Measurements from ENCODE around the gene GULP1. TPM values are rescaled to one million over a fixed set of nuclear protein-coding genes. Genes with fewer than 3 reads are reported as not detected.
A peak's percentile ranks its signal among the peaks of the same experiment; 100 is the strongest.

Gene GULP1
- total RNA-seq, 1 experiment from 2014 or later: 75.1 TPM

DNA sequence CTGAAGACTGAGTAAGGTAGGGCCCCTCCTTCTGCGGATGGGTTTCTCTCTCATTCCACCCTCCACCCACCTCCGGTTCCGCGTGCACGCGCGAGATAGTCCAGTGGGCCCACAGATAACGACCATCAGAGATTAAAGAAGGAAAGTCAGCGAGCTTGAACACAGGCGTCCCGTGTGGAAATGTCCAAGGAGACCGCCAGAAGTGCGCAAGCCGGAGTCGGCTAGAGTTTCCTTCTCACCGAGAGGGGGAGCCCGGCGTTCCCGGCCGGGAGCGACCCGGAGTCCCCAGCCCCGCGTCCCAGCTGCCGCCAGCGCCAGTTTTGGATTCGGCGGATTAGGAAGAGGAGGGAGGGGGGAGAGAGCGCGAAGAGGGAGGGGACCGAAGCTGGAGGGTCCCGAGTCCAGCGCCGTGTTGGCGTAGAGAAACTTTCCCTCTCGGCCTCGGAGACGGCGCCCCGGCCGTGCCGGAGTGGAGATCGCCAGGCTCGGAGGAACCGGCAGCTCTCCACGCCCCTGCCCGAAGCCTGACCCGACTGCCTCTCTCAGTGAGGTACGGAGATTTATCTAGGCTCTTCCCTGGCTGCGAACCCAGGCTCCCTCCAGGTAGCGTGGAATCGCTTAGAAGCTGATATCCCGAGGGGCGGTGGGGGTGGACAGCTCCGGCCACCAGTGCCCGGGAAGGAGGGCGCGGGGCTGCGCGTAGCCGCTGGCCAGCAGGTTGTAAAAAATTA, at the start of gene GULP1 (continued):
- TF ChIP-seq AR (CRISPR knock-in tag; IDR thresholded peaks at IDR 0.05) (no peak), CREB1 (CRISPR knock-in tag; IDR thresholded peaks at IDR 0.05) (0 out of 2 replicates have a peak, but pooled peaks have one; percentile 16), MAX (CRISPR knock-in tag; IDR thresholded peaks at IDR 0.05) (0 out of 2 replicates have a peak, but pooled peaks have one; percentile 68), ZNF396 (CRISPR knock-in tag; IDR thresholded peaks at IDR 0.05; ENCODE audit: borderline replicate concordance) (no peak), JUN (CRISPR knock-in tag; IDR thresholded peaks at IDR 0.05) (no peak), ZNF416 (CRISPR knock-in tag; IDR thresholded peaks at IDR 0.05) (no peak), MXD4 (CRISPR knock-in tag; IDR thresholded peaks at IDR 0.05; ENCODE audit: borderline replicate concordance) (no peak)
- TF ChIP-seq, protein P1, sequence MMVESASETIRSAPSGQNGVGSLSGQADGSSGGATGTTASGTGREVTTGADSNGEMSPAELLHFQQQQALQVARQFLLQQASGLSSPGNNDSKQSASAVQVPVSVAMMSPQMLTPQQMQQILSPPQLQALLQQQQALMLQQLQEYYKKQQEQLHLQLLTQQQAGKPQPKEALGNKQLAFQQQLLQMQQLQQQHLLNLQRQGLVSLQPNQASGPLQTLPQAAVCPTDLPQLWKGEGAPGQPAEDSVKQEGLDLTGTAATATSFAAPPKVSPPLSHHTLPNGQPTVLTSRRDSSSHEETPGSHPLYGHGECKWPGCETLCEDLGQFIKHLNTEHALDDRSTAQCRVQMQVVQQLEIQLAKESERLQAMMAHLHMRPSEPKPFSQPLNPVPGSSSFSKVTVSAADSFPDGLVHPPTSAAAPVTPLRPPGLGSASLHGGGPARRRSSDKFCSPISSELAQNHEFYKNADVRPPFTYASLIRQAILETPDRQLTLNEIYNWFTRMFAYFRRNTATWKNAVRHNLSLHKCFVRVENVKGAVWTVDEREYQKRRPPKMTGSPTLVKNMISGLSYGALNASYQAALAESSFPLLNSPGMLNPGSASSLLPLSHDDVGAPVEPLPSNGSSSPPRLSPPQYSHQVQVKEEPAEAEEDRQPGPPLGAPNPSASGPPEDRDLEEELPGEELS (CRISPR knock-in tag; IDR thresholded peaks at IDR 0.05): peak; percentile 49; the same call in 1 of the 2 replicates

- CTCF ChIA-PET: no interaction called here
- peaks cover 15% of the 10 kb centered on the region for H3K36me3 Mint-ChIP-seq
- no peak overlapping the region for H3K27ac Mint-ChIP-seq
- H3K9me3 Mint-ChIP-seq: peaks cover 20% of the 10 kb centered on the region
- H3K4me1 Mint-ChIP-seq: peaks cover 13% of the 10 kb centered on the region
- H3K27me3 Mint-ChIP-seq (ENCODE audit: low read depth): no peaks in the 10 kb centered on the region
- no peak overlapping the region for H3K4me3 Mint-ChIP-seq
- DNase-seq (ENCODE audit: low spot score) (no peak), ATAC-seq (no peak)
- POLR2A ChIA-PET: no interaction called here
- TF ChIP-seq USF1 (CRISPR knock-in tag; IDR thresholded peaks at IDR 0.05) (no peak), OVOL2 (CRISPR knock-in tag; IDR thresholded peaks at IDR 0.05; ENCODE audit: borderline replicate concordance) (no peak), IRF2 (CRISPR knock-in tag; IDR thresholded peaks at IDR 0.05; ENCODE audit: borderline replicate concordance, low read depth) (no peak), ZNF121 (CRISPR knock-in tag; IDR thresholded peaks at IDR 0.05) (no peak), ZNF263 (CRISPR knock-in tag; IDR thresholded peaks at IDR 0.05; ENCODE audit: low read depth) (no peak), PRDM15 (CRISPR knock-in tag; IDR thresholded peaks at IDR 0.05) (no peak), ZNF396 (CRISPR knock-in tag; IDR thresholded peaks at IDR 0.05; ENCODE audit: borderline replicate concordance) (no peak), TP53 (CRISPR knock-in tag; IDR thresholded peaks at IDR 0.05) (no peak), NR3C1 (CRISPR knock-in tag; conservative IDR thresholded peaks at IDR 0.05; ENCODE audit: low read depth) (no peak), ERG (CRISPR knock-in tag; IDR thresholded peaks at IDR 0.05) (no peak), NR2C2 (CRISPR knock-in tag; IDR thresholded peaks at IDR 0.05) (no peak), CREB1 (CRISPR knock-in tag; IDR thresholded peaks at IDR 0.05) (no peak), SMAD3 (CRISPR knock-in tag; IDR thresholded peaks at IDR 0.05; ENCODE audit: borderline replicate concordance) (no peak), FOXJ3 (CRISPR knock-in tag; IDR thresholded peaks at IDR 0.05; ENCODE audit: borderline replicate concordance) (no peak), ATF1 (CRISPR knock-in tag; IDR thresholded peaks at IDR 0.05) (no peak), NFATC4 (CRISPR knock-in tag; IDR thresholded peaks at IDR 0.05) (no peak), SMAD4 (CRISPR knock-in tag; IDR thresholded peaks at IDR 0.05) (no peak), NR1H2 (CRISPR knock-in tag; IDR thresholded peaks at IDR 0.05) (no peak)
- TF ChIP-seq, protein P2, sequence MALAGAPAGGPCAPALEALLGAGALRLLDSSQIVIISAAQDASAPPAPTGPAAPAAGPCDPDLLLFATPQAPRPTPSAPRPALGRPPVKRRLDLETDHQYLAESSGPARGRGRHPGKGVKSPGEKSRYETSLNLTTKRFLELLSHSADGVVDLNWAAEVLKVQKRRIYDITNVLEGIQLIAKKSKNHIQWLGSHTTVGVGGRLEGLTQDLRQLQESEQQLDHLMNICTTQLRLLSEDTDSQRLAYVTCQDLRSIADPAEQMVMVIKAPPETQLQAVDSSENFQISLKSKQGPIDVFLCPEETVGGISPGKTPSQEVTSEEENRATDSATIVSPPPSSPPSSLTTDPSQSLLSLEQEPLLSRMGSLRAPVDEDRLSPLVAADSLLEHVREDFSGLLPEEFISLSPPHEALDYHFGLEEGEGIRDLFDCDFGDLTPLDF (CRISPR knock-in tag; IDR thresholded peaks at IDR 0.05): no peak
Observed at GRCh38 chr2:188243381-188243780, 48.3 kb upstream of the GULP1 start.

Measured in WTC11 (cell line).